Smooth muscle cell (in vitro differentiated cells): Measurements from ENCODE around the gene BCKDHA. TPM values are rescaled to one million over a fixed set of nuclear protein-coding genes. Genes with fewer than 3 reads are reported as not detected.

Source experiments
- DNase-seq: peaks from one replicate; lab custom pipeline; 2025; ENCODE audit not compliant: unreplicated experiment; lab: John Stamatoyannopoulos, UW
- H2AFZ ChIP-seq: fragments of 200-600 bp; sonication (generic); 2 replicates; pipeline ENCODE4 v1.6.0; 2016; ENCODE audit warnings: antibody characterized with exemption, low read depth, mild to moderate bottlenecking
- H3F3A ChIP-seq: fragments of 200-600 bp; sonication (generic); 2 replicates; pipeline ENCODE4 v1.6.0; 2017; ENCODE audit warnings: antibody characterized with exemption, low read depth
- H3K27ac ChIP-seq: fragments of 200-600 bp; sonication (generic); 2 replicates; pipeline ENCODE4 v1.5.1; 2016; ENCODE audit warnings: low read depth, mild to moderate bottlenecking
- H3K27me3 ChIP-seq: fragments of 200-600 bp; sonication (generic); 2 replicates; pipeline ENCODE4 v1.6.1; 2016; ENCODE audit warnings: low read depth, mild to moderate bottlenecking
- H3K36me3 ChIP-seq: fragments of 200-600 bp; sonication (generic); 2 replicates; pipeline ENCODE4 v1.5.1; 2016; ENCODE audit warnings: low read depth
- H3K4me1 ChIP-seq: fragments of 200-600 bp; sonication (generic); 2 replicates; pipeline ENCODE4 v1.5.1; 2016; ENCODE audit warnings: low read depth
- H3K4me2 ChIP-seq: fragments of 200-600 bp; sonication (generic); 2 replicates; pipeline ENCODE4 v1.6.0; 2016; ENCODE audit warnings: mild to moderate bottlenecking
- H3K4me3 ChIP-seq: fragments of 200-600 bp; sonication (generic); 2 replicates; pipeline ENCODE4 v1.5.1; 2016; ENCODE audit warnings: mild to moderate bottlenecking
- H3K79me2 ChIP-seq: fragments of 200-600 bp; sonication (generic); 2 replicates; pipeline ENCODE4 v1.6.0; 2016; ENCODE audit warnings: low read depth, mild to moderate bottlenecking
- H3K9ac ChIP-seq: fragments of 200-600 bp; sonication (generic); 2 replicates; pipeline ENCODE4 v1.6.0; 2016; ENCODE audit warnings: low read depth
- H3K9me3 ChIP-seq: fragments of 200-600 bp; sonication (generic); replicated peaks from 2 replicates; pipeline ENCODE4 v1.5.1; 2016; ENCODE audit warnings: low read depth
- H4K20me1 ChIP-seq: fragments of 200-600 bp; sonication (generic); 2 replicates; pipeline ENCODE4 v1.6.0; 2016; ENCODE audit warnings: low read depth
- CTCF ChIP-seq: fragments of 200-600 bp; sonication (generic); IDR thresholded peaks from 2 replicates; pipeline ENCODE4 v1.5.1; 2017; ENCODE audit warnings: borderline replicate concordance, mild to moderate bottlenecking, antibody characterized with exemption; ENCODE audit not compliant: insufficient read depth, poor library complexity, severe bottlenecking
- WGBS: methylation state at CpG from one replicate; pipeline ENCODE4 v1.1.7; 2016; ENCODE audit warnings: low lambda C conversion rate; 5-methylcytosine and 5-hydroxymethylcytosine counted together
- polyA plus RNA-seq: library from polyadenylated mRNA; unstranded; fragments of >200 nt; fragmentation: Nextera tagmentation; extraction: Ambion mirVana; gene quantifications from 2 replicates; pipeline ENCODE4 v1.2.1, GENCODE V29; 2016
- total RNA-seq: library from RNA; depleted of rRNA; stranded (reverse); fragments of >200 nt; gene quantifications from 2 replicates; pipeline ENCODE4 v1.2.3, GENCODE V29; 2014

BCKDHA gene
- total and polyA plus RNA-seq, 2 experiments from 2014 or later = 24.6 to 53.9 TPM

GRCh38 chr19:41424335-41425173 is 26.9 kb downstream of the BCKDHA start:
- peaks cover 6% of the 10 kb centered on the region for H3K4me1 ChIP-seq
- H3K79me2 ChIP-seq = no peaks in the 10 kb centered on the region
- H3K36me3 ChIP-seq = no peaks in the 10 kb centered on the region
- no peak for TF ChIP-seq CTCF
- H3K4me2 ChIP-seq = no peak overlapping the region
- no peak overlapping the region for H2AFZ ChIP-seq
- no peaks in the 10 kb centered on the region for H3K27me3 ChIP-seq
- H3K9me3 ChIP-seq = no peaks in the 10 kb centered on the region
- WGBS = 92% methylated on average over 21 of the region's 21 CpGs
- H3K4me3 ChIP-seq = no peak overlapping the region
- no peaks in the 10 kb centered on the region for H3F3A ChIP-seq
- no peak overlapping the region for H3K9ac ChIP-seq
- H4K20me1 ChIP-seq = no peaks in the 10 kb centered on the region
- no peak overlapping the region for H3K27ac ChIP-seq
- DNase-seq = no peak

- H3K4me1 ChIP-seq = peaks cover 6% of the 10 kb centered on the region
- no peaks in the 10 kb centered on the region for H3K79me2 ChIP-seq
- H3K9me3 ChIP-seq = no peaks in the 10 kb centered on the region
- no peak overlapping the region for H3K4me3 ChIP-seq
- H2AFZ ChIP-seq = no peak overlapping the region
- no peak overlapping the region for H3K4me2 ChIP-seq
- no peaks in the 10 kb centered on the region for H3K36me3 ChIP-seq
- no peak for DNase-seq
- no peaks in the 10 kb centered on the region for H3F3A ChIP-seq
- no peak overlapping the region for H3K9ac ChIP-seq
- 97% methylated on average over 28 of the region's 28 CpGs for WGBS
- H3K27me3 ChIP-seq = no peaks in the 10 kb centered on the region
- H3K27ac ChIP-seq = no peak overlapping the region
- TF ChIP-seq CTCF = no peak
- H4K20me1 ChIP-seq = no peaks in the 10 kb centered on the region
These were observed 27.8 kb downstream of the BCKDHA start for GRCh38 chr19:41425174-41426115.

- no peak for DNase-seq
- no peaks in the 10 kb centered on the region for H4K20me1 ChIP-seq
- peak overlapping the region; percentile 67 for H3K4me3 ChIP-seq
- WGBS = 92% methylated on average over 36 of the region's 36 CpGs
- H2AFZ ChIP-seq = no peak overlapping the region
- H3K9ac ChIP-seq = peak overlapping the region; percentile 73
- peaks cover 6% of the 10 kb centered on the region for H3K4me1 ChIP-seq
- H3K36me3 ChIP-seq = no peaks in the 10 kb centered on the region
- no peaks in the 10 kb centered on the region for H3K9me3 ChIP-seq
- H3K79me2 ChIP-seq = no peaks in the 10 kb centered on the region
- peak overlapping the region; percentile 98 for H3K4me2 ChIP-seq
- no peaks in the 10 kb centered on the region for H3K27me3 ChIP-seq
- no peak for TF ChIP-seq CTCF
- H3F3A ChIP-seq = no peaks in the 10 kb centered on the region
- no peak overlapping the region for H3K27ac ChIP-seq
These were observed 28.7 kb downstream of the BCKDHA start for GRCh38 chr19:41426116-41426841.
